ENCODE results near the gene CHRM2.

CHRM2 gene

DNA sequence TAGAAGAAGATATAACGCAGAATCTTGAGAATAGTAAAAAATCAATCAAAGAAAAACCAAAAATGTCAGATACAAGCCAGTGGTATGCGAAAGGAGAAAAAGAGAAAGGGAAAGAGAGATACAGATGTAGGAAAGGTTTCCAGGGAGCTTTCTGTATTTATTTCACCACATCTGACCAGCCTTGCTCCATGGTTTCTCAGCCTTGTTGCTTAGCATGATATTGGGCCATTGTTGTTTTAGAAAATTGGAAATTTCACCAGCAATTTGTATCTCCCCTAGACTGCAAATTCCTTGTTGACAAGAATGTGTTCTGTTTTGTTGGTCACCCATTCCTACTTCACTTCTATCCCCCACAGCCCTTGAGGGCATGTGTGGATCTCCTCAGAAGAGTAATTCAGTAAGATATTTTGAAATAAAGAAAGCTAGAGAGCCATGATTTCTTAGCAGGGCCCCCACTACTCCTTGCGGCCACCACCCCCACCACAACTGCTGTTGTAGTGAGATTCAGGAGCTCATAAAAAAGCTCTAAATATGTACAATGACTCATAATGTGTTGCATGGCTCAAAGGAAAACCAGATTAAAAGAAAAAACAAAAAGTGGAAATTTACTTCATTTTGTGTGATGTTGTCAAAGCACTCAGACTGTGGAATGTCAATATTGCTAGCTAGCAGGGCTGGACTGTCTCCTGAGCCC is 138.7 kb downstream of the CHRM2 start:
- Histone ChIP-seq H3K4me3 (replicated peaks; ENCODE audit: low read depth, low read length) (no peak overlapping the region), H3K27me3 (replicated peaks; ENCODE audit: control insufficient read depth, insufficient read depth, low read length) (no peaks in the 10 kb centered on the region), H3K36me3 (ENCODE audit: control insufficient read depth, insufficient read depth, low read length) (no peaks in the 10 kb centered on the region)
- TF ChIP-seq, protein P1, sequence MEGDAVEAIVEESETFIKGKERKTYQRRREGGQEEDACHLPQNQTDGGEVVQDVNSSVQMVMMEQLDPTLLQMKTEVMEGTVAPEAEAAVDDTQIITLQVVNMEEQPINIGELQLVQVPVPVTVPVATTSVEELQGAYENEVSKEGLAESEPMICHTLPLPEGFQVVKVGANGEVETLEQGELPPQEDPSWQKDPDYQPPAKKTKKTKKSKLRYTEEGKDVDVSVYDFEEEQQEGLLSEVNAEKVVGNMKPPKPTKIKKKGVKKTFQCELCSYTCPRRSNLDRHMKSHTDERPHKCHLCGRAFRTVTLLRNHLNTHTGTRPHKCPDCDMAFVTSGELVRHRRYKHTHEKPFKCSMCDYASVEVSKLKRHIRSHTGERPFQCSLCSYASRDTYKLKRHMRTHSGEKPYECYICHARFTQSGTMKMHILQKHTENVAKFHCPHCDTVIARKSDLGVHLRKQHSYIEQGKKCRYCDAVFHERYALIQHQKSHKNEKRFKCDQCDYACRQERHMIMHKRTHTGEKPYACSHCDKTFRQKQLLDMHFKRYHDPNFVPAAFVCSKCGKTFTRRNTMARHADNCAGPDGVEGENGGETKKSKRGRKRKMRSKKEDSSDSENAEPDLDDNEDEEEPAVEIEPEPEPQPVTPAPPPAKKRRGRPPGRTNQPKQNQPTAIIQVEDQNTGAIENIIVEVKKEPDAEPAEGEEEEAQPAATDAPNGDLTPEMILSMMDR (IDR thresholded peaks at IDR 0.05; ENCODE audit: insufficient read depth, low read length, poor library complexity, severe bottlenecking), result no peak
- DNase-seq (ENCODE audit: extremely low read depth, insufficient read length), result no peak

DNA sequence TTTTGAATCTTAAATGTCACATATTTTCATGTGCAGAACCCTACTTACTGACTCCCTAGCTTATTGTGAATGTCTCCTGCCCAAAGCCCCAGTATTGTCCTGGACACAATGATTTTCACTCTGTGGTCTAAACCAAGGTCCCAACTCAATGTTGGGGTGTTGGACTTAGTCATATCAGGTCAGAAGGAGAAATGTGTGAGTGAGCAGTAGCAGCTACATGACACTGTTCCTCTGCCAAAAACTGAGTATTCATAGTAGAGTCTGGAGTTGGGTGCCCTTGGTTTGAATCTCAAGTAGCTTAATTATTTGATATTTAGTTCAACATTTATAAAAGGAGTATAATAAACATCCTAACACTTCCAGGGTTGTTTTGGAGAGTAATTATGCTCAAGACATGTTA is 141.0 kb downstream of the CHRM2 start:
- DNase-seq (ENCODE audit: extremely low read depth, insufficient read length), result no peak
- Histone ChIP-seq H3K27me3 (replicated peaks; ENCODE audit: control insufficient read depth, insufficient read depth, low read length) (no peaks in the 10 kb centered on the region), H3K4me3 (replicated peaks; ENCODE audit: low read depth, low read length) (no peak overlapping the region), H3K36me3 (ENCODE audit: control insufficient read depth, insufficient read depth, low read length) (no peaks in the 10 kb centered on the region)
- TF ChIP-seq, protein P1 (IDR thresholded peaks at IDR 0.05; ENCODE audit: insufficient read depth, low read length, poor library complexity, severe bottlenecking), result no peak

DNA sequence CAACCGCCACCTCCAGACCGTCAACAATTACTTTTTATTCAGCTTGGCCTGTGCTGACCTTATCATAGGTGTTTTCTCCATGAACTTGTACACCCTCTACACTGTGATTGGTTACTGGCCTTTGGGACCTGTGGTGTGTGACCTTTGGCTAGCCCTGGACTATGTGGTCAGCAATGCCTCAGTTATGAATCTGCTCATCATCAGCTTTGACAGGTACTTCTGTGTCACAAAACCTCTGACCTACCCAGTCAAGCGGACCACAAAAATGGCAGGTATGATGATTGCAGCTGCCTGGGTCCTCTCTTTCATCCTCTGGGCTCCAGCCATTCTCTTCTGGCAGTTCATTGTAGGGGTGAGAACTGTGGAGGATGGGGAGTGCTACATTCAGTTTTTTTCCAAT is 146.6 kb downstream of the CHRM2 start:
- Histone ChIP-seq H3K36me3 (ENCODE audit: control insufficient read depth, insufficient read depth, low read length) (no peaks in the 10 kb centered on the region), H3K27me3 (replicated peaks; ENCODE audit: control insufficient read depth, insufficient read depth, low read length) (no peaks in the 10 kb centered on the region), H3K4me3 (replicated peaks; ENCODE audit: low read depth, low read length) (no peak overlapping the region)
- DNase-seq (ENCODE audit: extremely low read depth, insufficient read length), result no peak
- TF ChIP-seq, protein P1 (IDR thresholded peaks at IDR 0.05; ENCODE audit: insufficient read depth, low read length, poor library complexity, severe bottlenecking), result no peak

DNA sequence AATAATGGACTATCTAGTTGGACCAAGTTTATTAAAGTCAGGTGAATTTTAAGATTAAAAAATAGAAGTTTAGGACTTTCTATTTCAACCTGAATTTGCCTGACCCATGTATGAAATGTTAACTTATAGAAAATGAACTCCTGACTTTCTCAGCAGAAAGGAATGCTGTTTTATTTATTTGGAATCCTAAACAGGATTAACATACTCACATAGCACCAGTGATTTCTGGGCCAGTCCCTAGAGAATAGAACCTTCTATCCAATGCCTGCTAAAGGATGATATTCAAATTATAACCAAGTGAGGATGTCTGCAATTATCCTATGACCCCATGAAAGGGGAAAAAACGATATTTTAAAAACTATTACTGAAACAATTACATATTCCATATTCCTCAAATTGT is 148.8 kb downstream of the CHRM2 start:
- TF ChIP-seq, protein P1 (IDR thresholded peaks at IDR 0.05; ENCODE audit: insufficient read depth, low read length, poor library complexity, severe bottlenecking), result no peak
- Histone ChIP-seq H3K27me3 (replicated peaks; ENCODE audit: control insufficient read depth, insufficient read depth, low read length) (no peaks in the 10 kb centered on the region), H3K36me3 (ENCODE audit: control insufficient read depth, insufficient read depth, low read length) (no peaks in the 10 kb centered on the region), H3K4me3 (replicated peaks; ENCODE audit: low read depth, low read length) (no peak overlapping the region)
- DNase-seq (ENCODE audit: extremely low read depth, insufficient read length), result no peak

GRCh38 chr7:137018468-137018867 is 150.0 kb downstream of the CHRM2 start:
- no peak for DNase-seq (ENCODE audit: extremely low read depth, insufficient read length)
- H3K4me3 ChIP-seq (replicated peaks; ENCODE audit: low read depth, low read length), result no peak overlapping the region
- TF ChIP-seq, protein P1 (IDR thresholded peaks at IDR 0.05; ENCODE audit: insufficient read depth, low read length, poor library complexity, severe bottlenecking), result no peak
- H3K36me3 ChIP-seq (ENCODE audit: control insufficient read depth, insufficient read depth, low read length), result no peaks in the 10 kb centered on the region
- H3K27me3 ChIP-seq (replicated peaks; ENCODE audit: control insufficient read depth, insufficient read depth, low read length), result no peaks in the 10 kb centered on the region

- no peak for DNase-seq (ENCODE audit: extremely low read depth, insufficient read length)
- H3K4me3 ChIP-seq (replicated peaks; ENCODE audit: low read depth, low read length), result no peak overlapping the region
- no peaks in the 10 kb centered on the region for H3K36me3 ChIP-seq (ENCODE audit: control insufficient read depth, insufficient read depth, low read length)
- H3K27me3 ChIP-seq (replicated peaks; ENCODE audit: control insufficient read depth, insufficient read depth, low read length), result no peaks in the 10 kb centered on the region
- TF ChIP-seq, protein P1 (IDR thresholded peaks at IDR 0.05; ENCODE audit: insufficient read depth, low read length, poor library complexity, severe bottlenecking), result no peak
Measured at GRCh38 chr7:137020351-137020750, 151.9 kb downstream of the CHRM2 start.

Measured in GM06990 (cell line).